ENCODE data around the gene MRPS16. TPM values are rescaled to one million over a fixed set of nuclear protein-coding genes. Genes with fewer than 3 reads are reported as not detected.

Gene MRPS16
- total and polyA plus RNA-seq, 9 of the 15 experiments (the other 6 are each of a cell fraction or from before 2014, with no cell fraction given): 65.0 to 239 (median 146) TPM

GRCh38 chr10:73244866-73245477 lies 7.5 kb downstream of the MRPS16 start (continued):
- no peak for TF ChIP-seq CHD7 (IDR thresholded peaks at IDR 0.05; ENCODE audit: low read depth, low read length)
- TF ChIP-seq ZC3H11A (IDR thresholded peaks at IDR 0.05; ENCODE audit: low read depth, low read length): no peak
- no peak for TF ChIP-seq ZNF212 (CRISPR knock-in tag; IDR thresholded peaks at IDR 0.05)
- TF ChIP-seq TEAD4 (IDR thresholded peaks at IDR 0.05; ENCODE audit: low read length): peak; percentile 97
- no peak for TF ChIP-seq TEAD4 (CRISPR knock-in tag; IDR thresholded peaks at IDR 0.05; ENCODE audit: borderline replicate concordance)
- TF ChIP-seq GMEB1 (CRISPR knock-in tag; IDR thresholded peaks at IDR 0.05): no peak
- no peak for TF ChIP-seq CBFB (CRISPR knock-in tag; IDR thresholded peaks at IDR 0.05)
- peak; percentile 51; the same call in 1 of the 2 replicates for TF ChIP-seq POLR2H (tag; IDR thresholded peaks at IDR 0.05; ENCODE audit: low read depth)
- no peak for TF ChIP-seq ZNF384 (IDR thresholded peaks at IDR 0.05; ENCODE audit: low read depth, low read length)
- no peak for TF ChIP-seq CHD4 (IDR thresholded peaks at IDR 0.05; ENCODE audit: insufficient read depth, insufficient replicate concordance, low read depth, low read length, poor library complexity, severe bottlenecking)
- no peak for TF ChIP-seq ZNF778 (CRISPR knock-in tag; IDR thresholded peaks at IDR 0.05)
- peak; percentile 84 for TF ChIP-seq SOX6 (IDR thresholded peaks at IDR 0.05)
- peak; percentile 78 for TF ChIP-seq MTA3 (IDR thresholded peaks at IDR 0.05; ENCODE audit: borderline replicate concordance)
- TF ChIP-seq FOXJ2 (tag; IDR thresholded peaks at IDR 0.05): 0 out of 2 replicates have a peak, but pooled peaks have one; percentile 28
